ENCODE results near the gene TNNT1. TPM values are rescaled to one million over a fixed set of nuclear protein-coding genes. Genes with fewer than 3 reads are reported as not detected.

The TNNT1 gene
- total RNA-seq, 4 donors from 2014 or later, result 1.6 to 4.1 TPM; not detected in 2

- 8% methylated on average over 11 of the region's 33 CpGs; no CpG with 5 or more reads in 1 of the 2 donors for WGBS, 2 donors (ENCODE audit: low coverage in 1 of 2)
- Histone ChIP-seq H3K27ac (no peak overlapping the region), H3K36me3 (no peaks in the 10 kb centered on the region), H3K4me3 (no peak overlapping the region), H3K9me3 (no peaks in the 10 kb centered on the region), H3K4me1 (peaks cover 0 to 16% (median 5%) of the 10 kb centered on the region in 4 donors), H3K27me3 (peaks cover 87% of the 10 kb centered on the region)
- DNase-seq, result peak; percentile 91
- in situ Hi-C loops (cut with MboI; ENCODE audit: low pct_ligation_motif_present in 1 of 4, low pct_unique_long_range_greater_than_20kb in 1 of 4, low sequenced_read_pairs in 3 of 4), result no loop called here
- intact Hi-C loops (cut with DNase I; ENCODE audit: low total_unique reads), result no loop called here
- TF ChIP-seq POLR2AphosphoS5 (IDR thresholded peaks at IDR 0.05) (no peak), POLR2A (IDR thresholded peaks at IDR 0.05) (no peak), CTCF (IDR thresholded peaks at IDR 0.05) (peak; percentile 70 to 87 (median 84))
Observed at GRCh38 chr19:55160128-55160985, 11.4 kb upstream of the TNNT1 start.

- Histone ChIP-seq H3K9me3 (no peaks in the 10 kb centered on the region), H3K27ac (no peak overlapping the region), H3K36me3 (no peaks in the 10 kb centered on the region), H3K4me3 (no peak overlapping the region), H3K4me1 (peaks cover 0 to 16% (median 5%) of the 10 kb centered on the region in 4 donors), H3K27me3 (peaks cover 80% of the 10 kb centered on the region)
- DNase-seq, result no peak
- intact Hi-C loops (cut with DNase I; ENCODE audit: low total_unique reads), result no loop called here
- in situ Hi-C loops (cut with MboI; ENCODE audit: low pct_ligation_motif_present in 1 of 4, low pct_unique_long_range_greater_than_20kb in 1 of 4, low sequenced_read_pairs in 3 of 4), result no loop called here
- TF ChIP-seq POLR2A (IDR thresholded peaks at IDR 0.05), result no peak
- TF ChIP-seq CTCF (IDR thresholded peaks at IDR 0.05), result no peak
- no peak for TF ChIP-seq EP300 (IDR thresholded peaks at IDR 0.05; ENCODE audit: low read depth)
- TF ChIP-seq POLR2AphosphoS5 (IDR thresholded peaks at IDR 0.05), result no peak
- WGBS, 2 donors (ENCODE audit: low coverage in 1 of 2), result 64 to 67% methylated on average over 6 to 17 of the region's 18 CpGs
Observed at GRCh38 chr19:55158848-55159749, 10.1 kb upstream of the TNNT1 start.

- Histone ChIP-seq H3K4me3 (no peak overlapping the region), H3K9me3 (no peaks in the 10 kb centered on the region), H3K4me1 (peaks cover 0 to 16% (median 5%) of the 10 kb centered on the region in 4 donors), H3K36me3 (no peaks in the 10 kb centered on the region), H3K27me3 (peaks cover 80% of the 10 kb centered on the region), H3K27ac (no peak overlapping the region)
- TF ChIP-seq CTCF (IDR thresholded peaks at IDR 0.05) (no peak), POLR2AphosphoS5 (IDR thresholded peaks at IDR 0.05) (no peak)
- 50 to 63% methylated on average over 2 to 3 of the region's 4 CpGs for WGBS, 2 donors (ENCODE audit: low coverage in 1 of 2)
- intact Hi-C loops (cut with DNase I; ENCODE audit: low total_unique reads) (no loop called here), in situ Hi-C loops (cut with MboI; ENCODE audit: low pct_ligation_motif_present in 1 of 4, low pct_unique_long_range_greater_than_20kb in 1 of 4, low sequenced_read_pairs in 3 of 4) (no loop called here)
- DNase-seq, result no peak
Observed at GRCh38 chr19:55158423-55158822, 9.4 kb upstream of the TNNT1 start.

Measured in transverse colon (tissue), 4 donors.